Measurements from ENCODE around the gene COG4. TPM values are rescaled to one million over a fixed set of nuclear protein-coding genes. Genes with fewer than 3 reads are reported as not detected.

The COG4 gene
- polyA plus RNA-seq, 3 donors = 37.6 to 40.6 (median 40.1) TPM

DNA sequence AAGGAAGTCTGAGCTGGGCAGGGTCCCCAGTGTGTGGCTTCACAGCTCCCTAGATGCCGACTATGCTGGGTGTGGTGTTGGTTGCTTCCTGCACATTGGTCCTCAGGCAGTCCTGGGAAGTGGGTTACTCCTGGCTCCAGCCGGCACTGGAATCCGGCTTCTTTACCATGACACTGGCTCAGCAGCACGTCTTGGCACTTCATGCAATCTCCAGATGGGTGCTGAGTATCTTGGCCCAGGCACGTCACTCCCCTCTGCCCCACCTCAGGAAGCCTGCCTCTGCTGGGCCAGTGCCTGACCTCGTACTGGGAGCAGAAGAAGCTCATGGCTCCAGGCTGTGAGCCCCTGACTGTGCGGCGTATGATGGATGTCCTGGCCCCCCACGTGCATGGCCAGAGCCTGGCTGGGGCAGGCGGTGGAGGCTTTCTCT lies 44.4 kb downstream of the COG4 start:
- Histone ChIP-seq H3K4me2 (replicated peaks; ENCODE audit: extremely low read depth, low read length, poor library complexity, severe bottlenecking) (no peak overlapping the region), H3K79me2 (ENCODE audit: insufficient read depth, low read length) (no peaks in the 10 kb centered on the region), H3K36me3 (replicated peaks in 1 of 2; ENCODE audit: control insufficient read depth in 1 of 2, insufficient read depth in 2 of 2, low read length in 2 of 2) (peaks cover 66 to 83% of the 10 kb centered on the region in 2 donors), H3K27me3 (ENCODE audit: control insufficient read depth in 2 of 2, insufficient read depth in 2 of 2, low read length in 2 of 2) (no peaks in the 10 kb centered on the region), H4K20me1 (ENCODE audit: insufficient read depth, low read length) (no peaks in the 10 kb centered on the region), H3K27ac (ENCODE audit: low read depth in 1 of 2, low read length in 2 of 2) (no peak overlapping the region), H2AFZ (ENCODE audit: insufficient read depth, low read depth, low read length, poor library complexity, severe bottlenecking) (no peak overlapping the region), H3K9ac (ENCODE audit: insufficient read depth, low read length, poor library complexity, severe bottlenecking) (no peak overlapping the region), H3K4me1 (ENCODE audit: control insufficient read depth in 1 of 2, insufficient read depth in 2 of 2, low read length in 2 of 2) (no peaks in the 10 kb centered on the region), H3K9me3 (replicated peaks in 1 of 2; ENCODE audit: control insufficient read depth in 1 of 2, insufficient read depth in 1 of 2, low read length in 2 of 2) (no peaks in the 10 kb centered on the region), H3K4me3 (replicated peaks in 1 of 3; ENCODE audit: low read depth in 2 of 3, low read length in 3 of 3) (no peak overlapping the region)
- Mint-ChIP-seq H3K36me3 (peaks cover 53 to 85% of the 10 kb centered on the region in 2 donors), H3K27ac (no peak overlapping the region), H3K4me3 (no peak overlapping the region), H3K4me1 (peaks cover 10% of the 10 kb centered on the region), H3K27me3 (ENCODE audit: low read depth in 3 of 3) (no peaks in the 10 kb centered on the region), H3K9me3 (no peaks in the 10 kb centered on the region)
- no peak for DNase-seq
- intact Hi-C loops (cut with micrococcal nuclease) = no loop called here
- WGBS (ENCODE audit: insufficient coverage) = 71% methylated on average over 9 of the region's 10 CpGs
- TF ChIP-seq CTCF (IDR thresholded peaks at IDR 0.05) = no peak

- Histone ChIP-seq H3K9me3 (replicated peaks in 1 of 2; ENCODE audit: control insufficient read depth in 1 of 2, insufficient read depth in 1 of 2, low read length in 2 of 2) (no peaks in the 10 kb centered on the region), H3K27ac (ENCODE audit: low read depth in 1 of 2, low read length in 2 of 2) (no peak overlapping the region), H3K9ac (ENCODE audit: insufficient read depth, low read length, poor library complexity, severe bottlenecking) (no peak overlapping the region), H3K4me1 (ENCODE audit: control insufficient read depth in 1 of 2, insufficient read depth in 2 of 2, low read length in 2 of 2) (no peaks in the 10 kb centered on the region), H2AFZ (ENCODE audit: insufficient read depth, low read depth, low read length, poor library complexity, severe bottlenecking) (no peak overlapping the region), H3K4me2 (replicated peaks; ENCODE audit: extremely low read depth, low read length, poor library complexity, severe bottlenecking) (no peak overlapping the region), H4K20me1 (ENCODE audit: insufficient read depth, low read length) (no peaks in the 10 kb centered on the region), H3K79me2 (ENCODE audit: insufficient read depth, low read length) (no peaks in the 10 kb centered on the region), H3K4me3 (replicated peaks in 1 of 3; ENCODE audit: low read depth in 2 of 3, low read length in 3 of 3) (no peak overlapping the region), H3K27me3 (ENCODE audit: control insufficient read depth in 2 of 2, insufficient read depth in 2 of 2, low read length in 2 of 2) (no peaks in the 10 kb centered on the region), H3K36me3 (replicated peaks in 1 of 2; ENCODE audit: control insufficient read depth in 1 of 2, insufficient read depth in 2 of 2, low read length in 2 of 2) (peaks cover 63 to 83% of the 10 kb centered on the region in 2 donors)
- 98% methylated on average over 6 of the region's 8 CpGs for WGBS (ENCODE audit: insufficient coverage)
- no peak for DNase-seq
- Mint-ChIP-seq H3K27me3 (ENCODE audit: low read depth in 3 of 3) (no peaks in the 10 kb centered on the region), H3K4me3 (no peak overlapping the region), H3K9me3 (no peaks in the 10 kb centered on the region), H3K36me3 (peaks cover 52 to 85% of the 10 kb centered on the region in 2 donors), H3K27ac (no peak overlapping the region), H3K4me1 (peaks cover 10% of the 10 kb centered on the region)
- intact Hi-C loops (cut with micrococcal nuclease) = no loop called here
- TF ChIP-seq CTCF (IDR thresholded peaks at IDR 0.05) = no peak
Measured at GRCh38 chr16:70478169-70478568, 45.2 kb downstream of the COG4 start.
